Measurements from ENCODE around the gene CD93.

Gene CD93

GRCh38 chr20:23069108-23069507 is 17.0 kb downstream of the CD93 start:
- DNase-seq (ENCODE audit: low read depth): no peak
- H3K4me3 ChIP-seq (replicated peaks; ENCODE audit: low read depth, low read length): no peak overlapping the region
- no peak for TF ChIP-seq CTCF (IDR thresholded peaks at IDR 0.05; ENCODE audit: low read length, missing control alignments)

GRCh38 chr20:23068283-23068682 is 17.8 kb downstream of the CD93 start:
- no peak for DNase-seq (ENCODE audit: low read depth)
- TF ChIP-seq CTCF (IDR thresholded peaks at IDR 0.05; ENCODE audit: low read length, missing control alignments): no peak
- no peak overlapping the region for H3K4me3 ChIP-seq (replicated peaks; ENCODE audit: low read depth, low read length)

- DNase-seq (ENCODE audit: low read depth): no peak
- no peak overlapping the region for H3K4me3 ChIP-seq (replicated peaks; ENCODE audit: low read depth, low read length)
These were observed 19.4 kb downstream of the CD93 start for GRCh38 chr20:23066772-23067171.

GRCh38 chr20:23065266-23066201 is 20.6 kb downstream of the CD93 start:
- no peak for DNase-seq (ENCODE audit: low read depth)
- H3K4me3 ChIP-seq (replicated peaks; ENCODE audit: low read depth, low read length): no peak overlapping the region
- no peak for TF ChIP-seq CTCF (IDR thresholded peaks at IDR 0.05; ENCODE audit: low read length, missing control alignments)

More at GRCh38 chr20:23066772-23067171, 19.4 kb downstream of the CD93 start:
- TF ChIP-seq CTCF (IDR thresholded peaks at IDR 0.05; ENCODE audit: low read length, missing control alignments): no peak

- no peak overlapping the region for H3K4me3 ChIP-seq (replicated peaks; ENCODE audit: low read depth, low read length)
- peak; percentile 50 for DNase-seq (ENCODE audit: low read depth)
- TF ChIP-seq CTCF (IDR thresholded peaks at IDR 0.05; ENCODE audit: low read length, missing control alignments): no peak
These were observed 22.5 kb downstream of the CD93 start for GRCh38 chr20:23063581-23063980.

GRCh38 chr20:23063168-23063567 is 23.0 kb downstream of the CD93 start:
- no peak for TF ChIP-seq CTCF (IDR thresholded peaks at IDR 0.05; ENCODE audit: low read length, missing control alignments)
- DNase-seq (ENCODE audit: low read depth): no peak
- no peak overlapping the region for H3K4me3 ChIP-seq (replicated peaks; ENCODE audit: low read depth, low read length)

- no peak for DNase-seq (ENCODE audit: low read depth)
- TF ChIP-seq CTCF (IDR thresholded peaks at IDR 0.05; ENCODE audit: low read length, missing control alignments): no peak
These were observed 23.5 kb downstream of the CD93 start for GRCh38 chr20:23062632-23063031.

More at GRCh38 chr20:23062632-23063031, 23.5 kb downstream of the CD93 start:
- no peak overlapping the region for H3K4me3 ChIP-seq (replicated peaks; ENCODE audit: low read depth, low read length)

All from fibroblast of pulmonary artery (primary cell).